ENCODE results near the gene ALOX5. TPM values are rescaled to one million over a fixed set of nuclear protein-coding genes. Genes with fewer than 3 reads are reported as not detected.

The ALOX5 gene
- total RNA-seq, 1 donor from 2014 or later: 1.6 TPM

- Histone ChIP-seq H3K36me3 (no peaks in the 10 kb centered on the region), H3K4me3 (no peak overlapping the region), H3K27me3 (peaks cover 31% of the 10 kb centered on the region), H3F3A (ENCODE audit: low read depth) (no peaks in the 10 kb centered on the region), H3K4me1 (no peaks in the 10 kb centered on the region), H3K4me2 (no peak overlapping the region), H4K20me1 (ENCODE audit: low read depth) (no peaks in the 10 kb centered on the region), H3K9ac (no peak overlapping the region), H3K9me3 (ENCODE audit: low read depth) (no peaks in the 10 kb centered on the region), H3K79me2 (ENCODE audit: low read depth) (no peaks in the 10 kb centered on the region), H2AFZ (replicated peaks) (no peak overlapping the region), H3K27ac (no peak overlapping the region)
- Mint-ChIP-seq H3K27me3 (ENCODE audit: insufficient read depth, low read depth) (peaks cover 26% of the 10 kb centered on the region), H3K4me1 (no peaks in the 10 kb centered on the region), H3K27ac (no peak overlapping the region), H3K9me3 (no peaks in the 10 kb centered on the region), H3K4me3 (no peak overlapping the region), H3K36me3 (no peaks in the 10 kb centered on the region)
- TF ChIP-seq CTCF (IDR thresholded peaks at IDR 0.05) (no peak), EZH2 (IDR thresholded peaks at IDR 0.05) (no peak), EZH2phosphoT487 (IDR thresholded peaks at IDR 0.05) (no peak)
- no peak for DNase-seq (ENCODE audit: low spot score)
These were observed 6.0 kb downstream of the ALOX5 start for GRCh38 chr10:45379891-45380540.

DNA sequence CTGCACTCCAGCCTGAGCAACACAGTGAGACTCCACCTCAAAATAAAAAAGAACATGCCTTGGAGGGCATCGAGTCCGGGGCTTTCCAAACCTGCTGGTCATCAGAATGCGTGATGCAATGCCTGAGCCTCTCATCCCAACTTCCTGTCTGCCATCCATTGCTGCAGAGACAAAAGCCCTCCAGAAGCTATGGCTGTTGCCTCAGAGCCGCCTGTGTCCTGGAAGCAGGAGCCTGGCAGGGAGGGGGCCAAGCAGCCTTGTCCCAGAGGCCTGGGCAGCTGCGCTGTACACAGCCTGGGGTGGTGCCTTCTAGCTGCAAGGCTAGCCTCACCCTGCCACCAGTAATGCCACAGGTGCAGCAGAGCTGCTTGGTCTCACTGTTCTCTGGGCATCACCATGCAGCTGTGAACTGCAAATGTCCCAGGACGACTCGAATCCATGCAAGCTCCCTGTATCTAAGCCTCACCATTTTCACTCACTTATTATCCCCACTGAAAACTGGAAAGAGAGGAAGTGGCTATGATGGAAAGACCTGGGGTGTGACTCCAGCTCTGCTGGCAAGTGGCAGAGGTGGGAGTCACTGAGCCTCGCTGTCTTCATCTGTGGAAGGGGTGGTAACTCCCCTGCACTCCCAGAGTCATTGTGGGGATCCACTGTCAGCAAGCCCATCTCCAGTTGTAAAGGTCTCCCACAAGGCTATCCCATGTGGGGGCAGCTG is 7.0 kb downstream of the ALOX5 start:
- Histone ChIP-seq H3K27ac (no peak overlapping the region), H3F3A (ENCODE audit: low read depth) (no peaks in the 10 kb centered on the region), H4K20me1 (ENCODE audit: low read depth) (no peaks in the 10 kb centered on the region), H3K4me1 (no peaks in the 10 kb centered on the region), H3K36me3 (no peaks in the 10 kb centered on the region), H3K4me2 (no peak overlapping the region), H3K27me3 (peaks cover 21% of the 10 kb centered on the region), H3K79me2 (ENCODE audit: low read depth) (no peaks in the 10 kb centered on the region), H3K4me3 (no peak overlapping the region), H3K9ac (no peak overlapping the region), H2AFZ (replicated peaks) (no peak overlapping the region), H3K9me3 (ENCODE audit: low read depth) (no peaks in the 10 kb centered on the region)
- Mint-ChIP-seq H3K36me3 (no peaks in the 10 kb centered on the region), H3K9me3 (peaks cover 2% of the 10 kb centered on the region), H3K4me3 (no peak overlapping the region), H3K4me1 (no peaks in the 10 kb centered on the region), H3K27me3 (ENCODE audit: insufficient read depth, low read depth) (peaks cover 15% of the 10 kb centered on the region), H3K27ac (no peak overlapping the region)
- TF ChIP-seq EZH2 (IDR thresholded peaks at IDR 0.05) (no peak), EZH2phosphoT487 (IDR thresholded peaks at IDR 0.05) (no peak), CTCF (IDR thresholded peaks at IDR 0.05) (no peak)
- DNase-seq (ENCODE audit: low spot score): no peak

DNA sequence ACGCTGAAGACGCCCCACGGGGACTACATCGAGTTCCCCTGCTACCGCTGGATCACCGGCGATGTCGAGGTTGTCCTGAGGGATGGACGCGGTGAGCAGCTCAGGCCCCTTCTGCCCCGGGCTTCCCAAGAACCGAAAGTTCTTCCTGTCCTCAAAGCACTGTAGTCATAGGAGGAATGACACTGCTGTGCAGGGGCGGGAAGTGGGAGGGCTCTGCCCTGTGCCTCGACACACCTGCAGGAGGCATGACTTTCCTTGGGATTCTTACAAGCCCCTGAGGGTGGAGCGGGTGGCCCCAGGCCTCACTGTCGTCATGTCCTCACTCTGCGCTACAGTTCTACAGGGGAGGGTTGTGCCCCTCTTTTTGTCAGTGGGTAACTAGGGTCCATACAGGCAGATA is 8.6 kb downstream of the ALOX5 start:
- H3K9ac ChIP-seq: no peak overlapping the region
- H3K36me3 ChIP-seq: no peaks in the 10 kb centered on the region
- H3K27me3 ChIP-seq: peaks cover 5% of the 10 kb centered on the region
- no peaks in the 10 kb centered on the region for H4K20me1 ChIP-seq (ENCODE audit: low read depth)
- H3K4me3 Mint-ChIP-seq: no peak overlapping the region
- no peaks in the 10 kb centered on the region for H3K36me3 Mint-ChIP-seq
- H3F3A ChIP-seq (ENCODE audit: low read depth): no peaks in the 10 kb centered on the region
- H3K27me3 Mint-ChIP-seq (ENCODE audit: insufficient read depth, low read depth): peaks cover 8% of the 10 kb centered on the region
- H3K4me1 Mint-ChIP-seq: no peaks in the 10 kb centered on the region
- H3K79me2 ChIP-seq (ENCODE audit: low read depth): no peaks in the 10 kb centered on the region
- H3K9me3 ChIP-seq (ENCODE audit: low read depth): no peaks in the 10 kb centered on the region
- TF ChIP-seq EZH2phosphoT487 (IDR thresholded peaks at IDR 0.05) (no peak), EZH2 (IDR thresholded peaks at IDR 0.05) (no peak), CTCF (IDR thresholded peaks at IDR 0.05) (no peak)
- no peak overlapping the region for H2AFZ ChIP-seq (replicated peaks)
- H3K4me1 ChIP-seq: no peaks in the 10 kb centered on the region
- no peak overlapping the region for H3K4me3 ChIP-seq
- no peak overlapping the region for H3K27ac ChIP-seq
- H3K4me2 ChIP-seq: no peak overlapping the region
- no peak for DNase-seq (ENCODE audit: low spot score)
- H3K9me3 Mint-ChIP-seq: peaks cover 2% of the 10 kb centered on the region
- no peak overlapping the region for H3K27ac Mint-ChIP-seq
